ENCODE data around the gene GABBR2. TPM values are rescaled to one million over a fixed set of nuclear protein-coding genes. Genes with fewer than 3 reads are reported as not detected.

GABBR2 gene
- total RNA-seq, 1 donor from 2014 or later, result not detected

DNA sequence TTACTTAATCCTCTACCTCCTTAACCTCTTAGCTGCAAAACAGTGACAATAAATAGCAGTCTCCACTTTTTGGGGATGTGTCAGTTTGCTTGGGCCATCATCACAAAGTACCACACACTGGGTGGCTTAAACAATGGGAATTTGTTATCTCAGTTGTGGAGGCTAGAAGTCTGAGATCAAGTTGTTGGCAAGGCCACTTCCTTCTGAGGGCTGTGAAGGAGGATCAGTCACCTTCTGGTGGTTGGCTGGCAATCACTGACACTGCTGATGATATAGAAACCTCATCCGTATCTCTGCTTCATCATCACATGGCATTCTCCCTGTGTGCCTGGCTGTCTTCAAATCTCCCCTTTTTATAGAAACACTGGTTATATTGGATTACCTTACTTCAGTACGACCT is 266.2 kb downstream of the GABBR2 start:
- no peaks in the 10 kb centered on the region for H3K9me3 Mint-ChIP-seq (ENCODE audit: unreplicated experiment)
- no peak for DNase-seq (ENCODE audit: extremely low spot score, unreplicated experiment)
- H3K4me1 Mint-ChIP-seq (ENCODE audit: unreplicated experiment), result no peaks in the 10 kb centered on the region
- TF ChIP-seq, protein P1, sequence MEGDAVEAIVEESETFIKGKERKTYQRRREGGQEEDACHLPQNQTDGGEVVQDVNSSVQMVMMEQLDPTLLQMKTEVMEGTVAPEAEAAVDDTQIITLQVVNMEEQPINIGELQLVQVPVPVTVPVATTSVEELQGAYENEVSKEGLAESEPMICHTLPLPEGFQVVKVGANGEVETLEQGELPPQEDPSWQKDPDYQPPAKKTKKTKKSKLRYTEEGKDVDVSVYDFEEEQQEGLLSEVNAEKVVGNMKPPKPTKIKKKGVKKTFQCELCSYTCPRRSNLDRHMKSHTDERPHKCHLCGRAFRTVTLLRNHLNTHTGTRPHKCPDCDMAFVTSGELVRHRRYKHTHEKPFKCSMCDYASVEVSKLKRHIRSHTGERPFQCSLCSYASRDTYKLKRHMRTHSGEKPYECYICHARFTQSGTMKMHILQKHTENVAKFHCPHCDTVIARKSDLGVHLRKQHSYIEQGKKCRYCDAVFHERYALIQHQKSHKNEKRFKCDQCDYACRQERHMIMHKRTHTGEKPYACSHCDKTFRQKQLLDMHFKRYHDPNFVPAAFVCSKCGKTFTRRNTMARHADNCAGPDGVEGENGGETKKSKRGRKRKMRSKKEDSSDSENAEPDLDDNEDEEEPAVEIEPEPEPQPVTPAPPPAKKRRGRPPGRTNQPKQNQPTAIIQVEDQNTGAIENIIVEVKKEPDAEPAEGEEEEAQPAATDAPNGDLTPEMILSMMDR (IDR thresholded peaks at IDR 0.05), result no peak
- peaks cover 22% of the 10 kb centered on the region for H3K27me3 Mint-ChIP-seq (ENCODE audit: unreplicated experiment)
- H3K36me3 Mint-ChIP-seq (ENCODE audit: unreplicated experiment), result no peaks in the 10 kb centered on the region
- no peak overlapping the region for H3K4me3 Mint-ChIP-seq (ENCODE audit: unreplicated experiment)
- no peak overlapping the region for H3K27ac Mint-ChIP-seq (ENCODE audit: unreplicated experiment)

DNA sequence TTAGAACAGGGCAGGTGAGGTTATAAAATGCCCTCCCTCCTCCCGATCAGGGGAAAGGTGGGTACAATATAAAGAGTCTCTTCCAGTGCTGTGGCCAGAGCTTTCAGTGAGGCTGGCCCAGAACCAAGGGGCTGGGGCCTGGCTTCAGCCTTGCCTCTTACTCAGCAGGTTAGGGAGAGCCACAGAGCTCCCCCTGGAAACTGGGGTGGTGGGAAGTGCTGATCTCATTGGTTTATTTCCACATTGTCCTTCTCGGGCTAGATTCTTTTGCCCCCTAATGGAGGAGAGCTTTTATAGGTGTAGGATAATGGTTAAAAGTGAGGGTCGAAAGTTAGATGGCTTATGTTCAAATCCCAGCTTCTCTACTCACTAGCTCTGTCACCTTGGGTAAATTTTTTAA is 266.6 kb downstream of the GABBR2 start:
- Mint-ChIP-seq H3K36me3 (ENCODE audit: unreplicated experiment) (no peaks in the 10 kb centered on the region), H3K9me3 (ENCODE audit: unreplicated experiment) (no peaks in the 10 kb centered on the region), H3K27ac (ENCODE audit: unreplicated experiment) (no peak overlapping the region), H3K27me3 (ENCODE audit: unreplicated experiment) (peaks cover 22% of the 10 kb centered on the region), H3K4me1 (ENCODE audit: unreplicated experiment) (no peaks in the 10 kb centered on the region), H3K4me3 (ENCODE audit: unreplicated experiment) (no peak overlapping the region)
- TF ChIP-seq, protein P1 (IDR thresholded peaks at IDR 0.05), result no peak
- DNase-seq (ENCODE audit: extremely low spot score, unreplicated experiment), result no peak

DNA sequence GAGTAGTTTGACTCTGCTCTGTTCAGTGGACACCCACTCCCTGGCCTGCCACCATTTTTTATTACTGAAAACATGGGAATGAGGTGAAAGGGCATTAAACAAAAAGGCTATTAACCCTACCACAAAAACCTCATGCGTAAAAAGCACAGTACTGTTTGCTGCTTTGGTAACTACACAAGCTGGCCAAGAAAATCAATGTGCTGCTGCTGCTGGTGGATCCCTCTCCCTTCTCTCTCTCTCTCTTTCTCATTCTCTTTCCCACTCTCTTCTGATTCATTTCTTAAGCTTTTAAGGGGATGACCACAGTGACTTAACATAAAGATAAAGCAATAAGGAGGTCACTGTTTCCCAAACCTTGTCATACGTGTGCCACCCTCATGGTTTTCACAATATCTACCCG is 270.1 kb downstream of the GABBR2 start:
- H3K27me3 Mint-ChIP-seq (ENCODE audit: unreplicated experiment), result peaks cover 14% of the 10 kb centered on the region
- H3K36me3 Mint-ChIP-seq (ENCODE audit: unreplicated experiment), result no peaks in the 10 kb centered on the region

DNA sequence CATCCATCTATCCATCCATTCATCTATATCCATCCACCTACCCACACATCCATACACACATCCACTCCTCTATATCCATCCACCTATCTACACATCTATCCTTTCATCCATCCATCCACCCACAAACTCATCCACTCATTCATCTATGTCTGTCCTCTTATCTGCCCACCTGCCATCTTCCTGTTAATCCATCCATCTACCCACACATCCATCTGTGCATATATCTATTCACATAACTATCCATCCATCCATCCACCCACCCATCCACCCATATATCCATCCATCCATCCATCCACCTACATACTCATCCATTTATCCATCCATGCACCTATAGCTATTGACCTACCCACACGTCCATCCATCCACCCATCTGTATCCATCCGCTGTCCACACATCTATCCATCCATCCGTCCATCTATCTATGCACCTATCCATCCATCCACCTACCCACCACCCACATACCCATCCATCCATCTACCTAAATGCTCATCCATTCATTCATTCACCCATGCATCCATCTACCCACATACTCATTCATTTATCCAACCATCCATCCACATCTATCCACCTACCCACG is 271.2 kb downstream of the GABBR2 start:
- H3K4me1 Mint-ChIP-seq (ENCODE audit: unreplicated experiment), result no peaks in the 10 kb centered on the region
- H3K4me3 Mint-ChIP-seq (ENCODE audit: unreplicated experiment), result no peak overlapping the region
- no peak for DNase-seq (ENCODE audit: extremely low spot score, unreplicated experiment)
- H3K36me3 Mint-ChIP-seq (ENCODE audit: unreplicated experiment), result no peaks in the 10 kb centered on the region
- H3K27me3 Mint-ChIP-seq (ENCODE audit: unreplicated experiment), result peaks cover 8% of the 10 kb centered on the region
- TF ChIP-seq, protein P1 (IDR thresholded peaks at IDR 0.05), result no peak
- H3K27ac Mint-ChIP-seq (ENCODE audit: unreplicated experiment), result no peak overlapping the region
- no peaks in the 10 kb centered on the region for H3K9me3 Mint-ChIP-seq (ENCODE audit: unreplicated experiment)

More for the DNA sequence above, 270.1 kb downstream of the GABBR2 start:
- DNase-seq (ENCODE audit: extremely low spot score, unreplicated experiment), result peak; percentile 8
- Mint-ChIP-seq H3K27ac (ENCODE audit: unreplicated experiment) (no peak overlapping the region), H3K9me3 (ENCODE audit: unreplicated experiment) (no peaks in the 10 kb centered on the region), H3K4me3 (ENCODE audit: unreplicated experiment) (no peak overlapping the region), H3K4me1 (ENCODE audit: unreplicated experiment) (no peaks in the 10 kb centered on the region)
- TF ChIP-seq, protein P1 (IDR thresholded peaks at IDR 0.05), result no peak

DNA sequence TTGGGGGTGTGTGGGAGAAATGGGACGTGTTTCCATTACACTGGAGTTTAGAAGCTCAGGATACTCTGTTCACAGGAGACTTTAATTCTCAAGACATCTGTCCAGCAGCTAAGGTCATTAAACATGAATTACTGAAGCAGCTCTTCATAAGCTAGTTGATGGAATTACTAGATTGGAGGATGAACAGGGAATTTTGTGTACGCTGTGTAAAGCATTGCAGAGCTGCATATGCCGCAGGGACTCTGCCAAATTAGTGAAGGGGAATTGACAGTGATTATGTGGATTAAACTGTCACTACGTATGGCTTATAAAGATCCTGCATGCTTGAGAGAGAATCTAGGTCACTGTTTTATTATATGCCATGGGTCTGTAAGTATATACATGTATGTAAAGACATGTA is 275.8 kb downstream of the GABBR2 start:
- no peak overlapping the region for H3K27ac Mint-ChIP-seq (ENCODE audit: unreplicated experiment)
- H3K27me3 Mint-ChIP-seq (ENCODE audit: unreplicated experiment), result no peaks in the 10 kb centered on the region
- no peaks in the 10 kb centered on the region for H3K9me3 Mint-ChIP-seq (ENCODE audit: unreplicated experiment)
- no peak overlapping the region for H3K4me3 Mint-ChIP-seq (ENCODE audit: unreplicated experiment)
- H3K4me1 Mint-ChIP-seq (ENCODE audit: unreplicated experiment), result no peaks in the 10 kb centered on the region
- TF ChIP-seq, protein P1 (IDR thresholded peaks at IDR 0.05), result no peak
- no peaks in the 10 kb centered on the region for H3K36me3 Mint-ChIP-seq (ENCODE audit: unreplicated experiment)
- DNase-seq (ENCODE audit: extremely low spot score, unreplicated experiment), result no peak
